Measurements from ENCODE around the gene DMRT1.
A peak's percentile ranks its signal among the peaks of the same experiment; 100 is the strongest.

Gene DMRT1

GRCh38 chr9:804026-804425, 37.5 kb upstream of the DMRT1 start:
- TF ChIP-seq, protein P1, sequence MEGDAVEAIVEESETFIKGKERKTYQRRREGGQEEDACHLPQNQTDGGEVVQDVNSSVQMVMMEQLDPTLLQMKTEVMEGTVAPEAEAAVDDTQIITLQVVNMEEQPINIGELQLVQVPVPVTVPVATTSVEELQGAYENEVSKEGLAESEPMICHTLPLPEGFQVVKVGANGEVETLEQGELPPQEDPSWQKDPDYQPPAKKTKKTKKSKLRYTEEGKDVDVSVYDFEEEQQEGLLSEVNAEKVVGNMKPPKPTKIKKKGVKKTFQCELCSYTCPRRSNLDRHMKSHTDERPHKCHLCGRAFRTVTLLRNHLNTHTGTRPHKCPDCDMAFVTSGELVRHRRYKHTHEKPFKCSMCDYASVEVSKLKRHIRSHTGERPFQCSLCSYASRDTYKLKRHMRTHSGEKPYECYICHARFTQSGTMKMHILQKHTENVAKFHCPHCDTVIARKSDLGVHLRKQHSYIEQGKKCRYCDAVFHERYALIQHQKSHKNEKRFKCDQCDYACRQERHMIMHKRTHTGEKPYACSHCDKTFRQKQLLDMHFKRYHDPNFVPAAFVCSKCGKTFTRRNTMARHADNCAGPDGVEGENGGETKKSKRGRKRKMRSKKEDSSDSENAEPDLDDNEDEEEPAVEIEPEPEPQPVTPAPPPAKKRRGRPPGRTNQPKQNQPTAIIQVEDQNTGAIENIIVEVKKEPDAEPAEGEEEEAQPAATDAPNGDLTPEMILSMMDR (conservative IDR thresholded peaks at IDR 0.05; ENCODE audit: control insufficient read depth, insufficient read depth, low read depth, low read length) = no peak
- DNase-seq (ENCODE audit: low read depth) = no peak
- no peak overlapping the region for H3K4me3 ChIP-seq (ENCODE audit: control insufficient read depth, low read depth, low read length)

GRCh38 chr9:805151-805550, 36.3 kb upstream of the DMRT1 start:
- no peak for DNase-seq (ENCODE audit: low read depth)
- TF ChIP-seq, protein P1 (conservative IDR thresholded peaks at IDR 0.05; ENCODE audit: control insufficient read depth, insufficient read depth, low read depth, low read length) = no peak
- no peak overlapping the region for H3K4me3 ChIP-seq (ENCODE audit: control insufficient read depth, low read depth, low read length)

DNA sequence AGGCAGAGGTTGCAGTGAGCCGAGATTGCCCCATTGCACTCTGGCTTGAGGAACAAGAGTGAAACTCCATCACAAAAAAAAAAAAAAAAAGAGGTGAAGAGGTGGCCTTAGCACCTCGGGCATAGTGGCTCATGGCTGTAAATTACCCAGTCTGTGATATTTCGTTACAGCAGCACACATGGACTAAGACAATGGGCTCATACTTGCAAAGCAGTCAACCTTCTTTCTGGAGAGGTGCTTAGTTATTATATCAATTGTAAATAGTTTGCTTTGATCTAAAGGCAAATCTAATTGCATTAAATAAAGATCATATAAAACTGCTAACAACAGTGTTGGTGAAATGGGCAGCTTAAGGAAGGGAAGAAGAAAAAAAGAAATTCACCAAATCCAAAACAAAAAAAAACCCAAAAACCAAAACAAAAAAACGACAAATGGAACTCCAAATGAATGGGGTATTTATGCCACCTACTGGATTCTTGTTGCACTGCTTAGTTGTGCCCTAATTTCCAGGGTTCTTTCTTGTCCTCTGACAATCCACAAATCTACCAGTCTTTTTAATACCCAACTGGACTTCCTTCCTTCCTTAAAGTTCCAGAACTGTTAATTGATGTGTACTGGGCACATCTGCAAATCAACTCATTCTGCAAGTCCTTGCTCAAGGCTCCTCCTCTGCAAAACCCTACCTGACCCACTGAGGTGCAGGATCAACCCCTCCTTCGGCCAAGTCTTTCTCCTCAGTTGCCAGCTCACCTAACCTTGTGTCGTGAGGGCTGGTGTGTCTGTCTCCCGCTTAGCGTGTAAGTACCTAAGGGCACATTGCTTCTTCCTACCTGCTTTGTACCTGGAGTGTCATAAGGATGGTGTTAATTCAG, 35.0 kb upstream of the DMRT1 start:
- TF ChIP-seq, protein P1 (conservative IDR thresholded peaks at IDR 0.05; ENCODE audit: control insufficient read depth, insufficient read depth, low read depth, low read length) = peak; percentile 84
- H3K4me3 ChIP-seq (ENCODE audit: control insufficient read depth, low read depth, low read length) = no peak overlapping the region
- DNase-seq (ENCODE audit: low read depth) = peak; percentile 53

- DNase-seq (ENCODE audit: low read depth) = peak; percentile 18
- TF ChIP-seq, protein P1 (conservative IDR thresholded peaks at IDR 0.05; ENCODE audit: control insufficient read depth, insufficient read depth, low read depth, low read length) = no peak
- no peak overlapping the region for H3K4me3 ChIP-seq (ENCODE audit: control insufficient read depth, low read depth, low read length)
Observed at GRCh38 chr9:811106-811531, 30.4 kb upstream of the DMRT1 start.

GRCh38 chr9:818958-819357, 22.5 kb upstream of the DMRT1 start:
- TF ChIP-seq, protein P1 (conservative IDR thresholded peaks at IDR 0.05; ENCODE audit: control insufficient read depth, insufficient read depth, low read depth, low read length) = no peak
- DNase-seq (ENCODE audit: low read depth) = no peak
- H3K4me3 ChIP-seq (ENCODE audit: control insufficient read depth, low read depth, low read length) = no peak overlapping the region

DNA sequence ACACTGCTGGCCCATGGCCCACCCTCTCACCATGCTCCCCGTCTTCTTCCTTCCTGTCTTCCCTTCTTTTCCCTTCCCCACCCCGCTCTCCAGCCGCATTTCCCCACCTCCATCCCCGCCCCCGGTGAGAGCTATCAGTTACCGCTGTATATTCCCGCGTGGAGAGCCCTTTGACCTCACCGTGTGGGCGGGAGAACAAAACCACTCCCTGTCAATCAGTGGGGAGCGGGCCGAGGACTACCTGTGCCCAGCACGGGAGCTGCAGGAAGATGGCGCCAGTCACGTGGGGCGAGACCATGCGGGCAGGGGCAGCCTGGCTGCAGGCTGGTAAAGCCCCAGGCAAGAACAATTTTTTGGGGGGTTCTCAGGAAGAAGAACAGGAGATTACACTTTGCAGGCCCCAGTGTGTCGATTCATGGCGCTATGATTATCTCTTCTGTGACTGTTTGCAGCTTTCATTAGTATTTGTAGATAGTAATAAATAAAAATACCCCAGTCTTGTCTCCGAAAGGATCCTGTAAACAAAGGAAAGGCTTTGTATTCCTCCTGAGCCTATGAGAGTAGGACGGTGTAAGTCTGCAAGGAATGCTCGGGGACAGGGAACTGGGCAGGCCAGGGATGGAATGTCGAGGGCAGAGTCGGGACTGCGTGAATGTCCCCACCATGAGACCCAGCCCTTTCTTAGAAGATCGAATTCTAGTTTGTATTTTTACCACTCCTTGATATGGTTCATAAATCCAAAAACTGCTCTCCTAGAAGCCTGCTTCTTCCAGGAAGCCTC, 14.8 kb upstream of the DMRT1 start:
- TF ChIP-seq, protein P1 (conservative IDR thresholded peaks at IDR 0.05; ENCODE audit: control insufficient read depth, insufficient read depth, low read depth, low read length) = no peak
- H3K4me3 ChIP-seq (ENCODE audit: control insufficient read depth, low read depth, low read length) = no peak overlapping the region
- DNase-seq (ENCODE audit: low read depth) = no peak

All from fibroblast of mammary gland (primary cell).